Right lung (tissue), 5 donors: ENCODE measurements around the gene RRAD. TPM values are rescaled to one million over a fixed set of nuclear protein-coding genes. Genes with fewer than 3 reads are reported as not detected.
"Not testable (repeated sequence)": the region's sequence is repeated elsewhere in the genome, so short reads cannot be mapped to it uniquely, and the experiment has no call there.

ENCODE experiments used
- DNase-seq, 2 donors: peaks; one replicate each; pipeline ENCODE4 v3.0.0-alpha.2; 2013
- polyA plus RNA-seq, 5 donors: library from polyadenylated mRNA; unstranded; fragments of 120-200 nt; gene quantifications; one replicate each; pipeline versions ENCODE4 v1.2.1 to v1.2.3, GENCODE V29; 2013; ENCODE audit warnings: inconsistent platforms in 1 of 5, low replicate concordance in 1 of 5; ENCODE audit not compliant: insufficient read length in 5 of 5, insufficient read depth in 1 of 5

The RRAD gene
- polyA plus RNA-seq, 5 donors = 6.7 to 10.7 (median 9.6) TPM

DNA sequence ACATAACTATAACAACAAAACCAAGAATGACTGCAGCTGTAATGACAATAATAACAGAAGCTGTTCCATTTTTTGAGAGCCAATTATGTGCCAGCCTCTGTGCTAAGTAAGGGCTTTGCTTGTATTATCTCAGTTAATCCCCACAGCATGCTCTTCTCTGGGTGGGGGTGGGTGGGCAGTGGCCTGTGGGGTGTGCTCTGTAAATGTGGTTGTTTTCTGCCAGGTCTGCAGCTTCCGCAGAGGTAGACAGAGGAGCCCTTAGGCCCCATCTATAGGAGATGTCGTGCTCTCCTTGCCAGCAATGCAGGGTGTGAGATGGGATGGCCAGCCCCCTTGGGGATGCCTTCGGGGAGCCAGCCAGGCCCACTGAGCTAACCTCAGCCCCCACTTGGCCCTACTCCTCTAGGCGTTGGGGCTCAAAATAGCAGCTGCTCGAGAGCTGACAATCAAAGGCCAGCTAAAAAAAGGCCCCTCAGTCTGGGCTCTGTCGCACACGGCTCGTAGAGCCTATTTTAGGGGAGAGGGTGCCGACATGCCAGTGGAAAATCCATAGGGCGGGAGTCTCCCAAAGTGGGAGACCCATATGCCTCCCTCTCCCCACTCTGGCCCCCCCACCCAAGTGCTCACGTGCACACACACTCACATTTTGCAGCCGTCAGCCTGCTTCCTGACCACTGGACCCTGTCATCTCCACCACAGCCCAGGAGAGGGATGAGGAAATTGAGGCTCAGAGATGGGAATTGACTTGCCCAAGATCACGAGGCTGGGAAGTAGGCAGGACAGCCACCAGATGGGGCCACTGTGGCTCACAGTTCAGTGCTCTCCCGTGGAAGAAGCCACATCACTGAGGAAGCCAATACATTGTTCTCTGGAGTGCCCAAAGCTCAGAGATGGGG is 22.4 kb downstream of the RRAD start:
- DNase-seq = no peak

DNA sequence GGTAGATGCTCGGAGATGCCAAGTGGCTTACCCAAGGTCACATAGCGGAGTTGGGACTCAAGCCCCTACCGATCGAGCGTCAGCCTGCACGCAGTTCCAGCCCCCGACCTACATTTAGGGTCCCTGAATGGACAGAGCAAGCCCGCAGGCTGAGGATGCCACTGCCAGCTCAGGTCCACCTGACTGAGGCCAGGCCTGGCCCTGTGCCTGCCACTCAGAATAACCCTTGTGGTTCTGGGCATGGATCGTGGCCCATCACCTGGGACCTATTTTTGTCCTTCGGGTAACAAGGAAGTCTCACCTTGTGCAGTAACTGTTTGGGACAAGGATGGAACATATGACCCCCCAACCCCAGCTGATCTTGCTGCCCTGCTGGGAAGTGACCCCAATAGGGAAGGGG is 23.7 kb downstream of the RRAD start:
- DNase-seq = no peak

DNA sequence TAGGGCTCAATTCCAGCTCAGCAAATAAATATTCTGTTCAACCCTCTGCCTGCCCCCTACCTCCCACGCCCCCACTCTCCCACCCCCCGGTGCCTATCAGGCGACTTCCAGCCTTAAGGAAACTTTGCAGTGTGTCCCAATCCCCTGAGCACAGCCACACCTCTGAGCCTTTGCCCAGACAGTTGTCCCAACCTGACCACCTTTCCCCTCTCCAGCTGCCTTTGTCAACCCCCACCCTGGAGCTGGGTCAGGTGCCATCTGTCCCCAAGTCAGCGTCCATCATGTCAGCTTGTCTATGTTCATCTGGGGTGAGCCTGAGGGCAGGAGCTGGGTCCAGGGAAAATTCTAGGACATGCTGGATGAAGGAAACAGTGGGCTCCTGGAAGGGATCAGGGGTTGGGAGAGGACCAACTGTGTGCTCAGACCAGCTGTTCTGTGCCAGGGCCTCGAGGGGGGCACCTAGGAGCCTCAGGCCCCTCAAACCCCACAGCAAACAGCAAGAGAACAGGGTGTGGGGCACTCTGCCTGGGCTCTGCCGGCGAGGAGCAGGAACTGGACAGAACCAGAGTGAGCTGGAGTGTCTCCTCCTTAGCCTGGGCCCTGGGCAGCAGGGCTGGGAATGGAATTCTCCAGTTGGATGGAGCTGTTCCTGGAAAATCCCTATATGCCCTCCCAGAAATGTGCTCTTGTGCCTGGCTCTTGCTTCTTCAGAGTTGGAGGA is 24.5 kb downstream of the RRAD start:
- no peak for DNase-seq

DNA sequence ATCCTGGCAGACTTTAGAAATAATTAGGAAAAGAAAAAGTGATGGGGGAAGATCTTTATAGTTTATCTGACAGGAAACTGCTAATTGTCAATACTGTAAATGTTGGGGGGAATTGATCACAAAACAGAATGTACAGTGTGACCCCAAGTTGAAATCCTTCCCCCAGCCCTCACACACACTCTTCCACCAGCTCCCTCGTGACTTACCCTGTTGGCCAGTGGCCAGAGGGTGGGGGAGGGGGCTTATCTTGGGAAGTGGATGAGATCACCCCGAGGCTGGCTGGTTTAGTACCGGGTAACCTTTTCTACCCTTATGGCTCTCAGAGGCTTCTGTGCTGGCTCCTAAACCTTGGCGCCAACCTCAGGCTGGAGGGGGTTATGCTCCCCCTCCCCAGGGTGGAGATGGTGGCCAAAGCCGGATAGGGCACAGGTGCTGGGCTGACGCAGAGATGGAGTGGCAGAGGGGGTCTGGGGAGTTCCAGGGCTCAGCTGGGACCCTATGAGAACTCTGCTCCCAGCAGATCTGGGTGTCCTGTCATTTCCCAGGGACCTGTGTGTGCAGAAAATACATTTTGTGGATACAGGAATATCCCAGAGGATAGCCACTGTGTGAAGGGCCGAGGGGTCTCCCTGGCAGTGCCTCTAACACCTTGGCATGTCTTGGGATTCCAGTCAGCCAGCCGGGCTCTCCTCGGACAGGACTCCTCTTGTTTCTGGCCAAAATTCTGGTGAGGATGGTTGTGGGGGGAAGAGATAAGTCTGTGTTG is 25.2 kb downstream of the RRAD start:
- peak; percentile 84 to 86 for DNase-seq

DNA sequence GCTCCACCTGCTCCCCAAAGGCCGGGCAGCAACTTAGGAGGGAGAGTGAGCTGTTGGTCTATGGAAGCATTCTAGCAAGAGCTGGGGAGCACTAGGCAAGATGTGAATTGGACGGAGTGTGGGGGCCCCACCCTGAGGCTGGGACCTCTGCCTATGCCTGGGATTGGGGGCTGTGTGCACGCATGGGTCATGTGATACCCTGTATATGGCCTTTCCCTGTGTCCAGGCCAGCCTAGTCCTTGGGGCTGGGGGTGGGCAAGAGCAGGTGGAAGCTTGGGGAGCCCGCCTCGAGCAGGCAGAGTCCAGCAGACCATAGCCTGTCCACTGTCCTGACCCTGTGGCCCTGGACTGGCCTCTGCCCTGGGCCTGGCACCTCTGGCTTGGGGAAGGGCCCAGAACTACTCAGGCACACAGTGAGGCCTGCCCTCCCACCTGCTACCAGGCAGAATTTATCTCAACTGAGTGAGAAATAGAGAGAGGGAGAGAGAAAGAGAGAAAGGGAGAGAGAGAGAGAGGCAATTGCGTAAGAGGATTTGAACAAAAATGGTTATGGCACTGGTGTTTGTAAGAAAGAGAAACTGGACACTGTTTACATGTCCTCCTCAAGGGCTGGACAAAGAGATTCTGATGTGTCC is 25.9 kb downstream of the RRAD start:
- no peak for DNase-seq

DNA sequence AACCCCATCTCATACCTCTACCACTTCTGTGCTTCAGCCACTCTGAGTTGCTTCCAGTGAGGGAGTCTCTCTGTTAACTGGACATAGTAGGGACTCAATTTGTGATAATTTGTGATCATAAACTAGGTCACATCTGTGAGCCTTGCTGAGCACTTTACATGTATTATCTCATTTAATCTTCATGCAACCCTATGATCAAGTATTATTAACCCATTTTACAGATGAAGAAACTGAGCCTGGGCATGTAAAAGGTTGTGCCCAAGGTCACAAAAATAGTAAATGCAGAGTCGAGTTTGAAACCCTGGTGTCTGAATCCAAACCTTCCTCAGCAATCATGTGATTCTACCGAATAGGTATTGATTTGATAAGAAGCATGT is 26.4 kb downstream of the RRAD start:
- no peak for DNase-seq

DNA sequence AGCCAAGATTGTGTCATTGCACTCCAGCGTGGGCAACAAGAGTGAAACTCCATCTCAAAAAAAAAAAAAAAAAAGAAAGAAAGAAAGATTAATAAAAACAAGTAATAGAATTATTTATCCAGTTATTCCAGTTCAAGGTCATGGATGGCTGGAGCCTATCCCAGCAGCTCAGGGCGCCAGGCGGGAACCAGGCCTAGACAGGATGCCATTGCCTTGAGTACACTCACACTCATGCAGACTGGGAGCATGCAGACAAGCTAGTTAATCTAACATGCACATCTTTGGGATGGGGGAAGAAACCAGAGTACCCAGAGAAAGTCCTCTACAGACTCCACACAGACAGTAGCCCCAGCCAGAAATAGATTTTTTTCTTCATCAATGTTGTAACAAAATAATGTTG is 27.1 kb downstream of the RRAD start:
- no peak for DNase-seq

DNA sequence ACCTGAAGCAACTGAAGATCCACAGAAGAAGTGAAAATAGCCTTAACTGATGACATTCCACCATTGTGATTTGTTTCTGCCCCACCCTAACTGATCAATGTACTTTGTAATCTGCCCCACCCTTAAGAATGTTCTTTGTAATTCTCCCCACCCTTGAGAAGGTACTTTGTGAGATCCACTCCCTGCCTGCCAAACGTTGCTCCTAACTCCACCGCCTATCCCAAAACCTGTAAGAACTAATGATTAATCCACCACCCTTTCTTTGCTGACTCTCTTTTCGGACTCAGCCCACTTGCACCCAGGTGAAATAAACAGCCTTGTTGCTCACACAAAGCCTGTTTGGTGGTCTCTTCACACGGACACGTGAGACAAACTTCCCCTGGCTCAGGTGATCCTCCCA is 28.7 kb downstream of the RRAD start:
- DNase-seq = not testable (repeated sequence)

DNA sequence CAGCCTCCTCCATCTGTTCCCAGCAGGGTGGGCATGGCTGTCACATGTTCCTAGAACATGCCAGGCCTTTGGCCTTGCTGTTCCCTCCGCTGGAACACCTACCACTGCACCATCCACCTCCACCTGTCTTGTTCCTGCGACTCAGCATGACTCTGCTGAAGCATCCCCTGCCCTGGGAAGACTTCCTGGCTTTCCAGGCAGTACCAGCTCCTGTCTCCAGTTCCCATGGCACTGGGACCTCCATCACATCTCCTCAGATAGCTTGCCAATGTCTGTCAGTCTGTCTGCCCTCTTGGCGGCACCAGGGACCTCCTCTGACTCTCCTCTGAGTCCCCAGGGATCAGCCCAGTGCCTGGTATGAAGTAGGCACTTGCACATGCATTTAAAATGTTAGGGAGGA is 29.3 kb downstream of the RRAD start:
- DNase-seq = no peak

DNA sequence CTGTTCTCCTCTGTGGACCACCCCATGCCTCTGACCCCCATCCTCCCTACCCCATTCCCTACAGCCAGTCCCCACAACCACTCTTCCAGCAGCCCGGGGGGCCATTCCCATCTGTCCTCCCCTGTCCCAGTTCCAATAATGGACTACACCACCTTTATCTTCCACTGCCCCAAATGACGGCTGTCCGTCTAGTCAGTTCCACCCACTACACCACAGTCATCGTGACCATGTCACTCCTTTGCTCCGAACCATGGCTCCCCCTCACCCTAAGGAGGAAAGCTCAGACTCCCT is 29.7 kb downstream of the RRAD start:
- DNase-seq = no peak

DNA sequence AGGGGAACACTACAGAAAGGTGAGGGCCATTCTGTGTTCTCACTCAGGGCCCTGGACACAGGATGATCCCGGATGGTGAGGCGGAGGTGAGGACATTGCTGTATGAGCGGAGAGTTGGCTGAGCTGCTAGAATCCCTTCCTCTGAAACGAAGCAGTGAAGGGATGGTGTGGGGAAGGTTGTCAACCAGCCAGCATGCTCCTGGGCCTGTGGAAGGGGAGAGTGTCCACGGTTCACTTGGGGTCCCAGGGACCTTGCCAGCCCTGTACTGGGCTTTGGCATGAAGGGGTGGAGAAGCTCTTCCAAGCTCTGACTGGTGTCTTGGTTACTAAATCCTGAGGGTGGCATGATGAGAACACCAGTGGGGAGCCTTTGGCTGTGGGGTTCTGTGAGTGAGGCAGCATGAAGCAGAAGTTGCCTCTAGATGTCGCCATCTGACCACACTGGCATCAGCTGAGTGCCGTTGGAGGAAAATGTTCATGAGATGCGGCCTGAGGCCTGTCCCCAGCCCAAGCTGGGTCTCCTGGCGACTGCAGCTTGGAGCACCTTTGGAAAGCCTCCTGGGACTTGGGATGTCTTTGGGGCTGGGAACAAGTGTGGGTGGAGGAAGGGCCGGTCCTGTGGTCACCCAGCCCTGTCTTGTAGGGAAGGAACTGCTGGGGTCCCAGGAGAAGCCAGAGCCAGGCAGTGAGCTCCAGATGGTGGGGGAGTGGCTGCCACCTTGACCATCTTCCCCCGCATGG is 30.2 kb downstream of the RRAD start:
- peak; percentile 61 to 78 for DNase-seq

DNA sequence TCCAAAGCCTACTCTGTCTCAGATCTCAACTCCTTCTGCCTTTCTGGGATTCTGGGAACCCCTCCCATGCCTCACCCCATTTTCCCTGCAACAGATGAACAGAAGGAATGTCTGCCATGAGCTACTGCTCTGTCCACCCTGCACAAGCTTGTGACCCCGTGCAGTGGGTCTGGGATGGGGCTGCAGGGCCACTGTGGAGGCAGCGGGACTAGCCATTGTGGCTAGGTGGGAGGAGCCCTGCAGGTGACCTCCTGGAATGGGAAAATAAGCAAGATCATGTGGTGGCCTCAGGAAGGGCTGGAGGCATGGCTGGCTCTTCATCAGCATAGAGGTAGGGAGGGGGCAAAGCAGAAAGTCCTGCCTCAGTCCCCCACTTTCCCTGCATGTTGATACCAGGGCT is 31.3 kb downstream of the RRAD start:
- DNase-seq = no peak

DNA sequence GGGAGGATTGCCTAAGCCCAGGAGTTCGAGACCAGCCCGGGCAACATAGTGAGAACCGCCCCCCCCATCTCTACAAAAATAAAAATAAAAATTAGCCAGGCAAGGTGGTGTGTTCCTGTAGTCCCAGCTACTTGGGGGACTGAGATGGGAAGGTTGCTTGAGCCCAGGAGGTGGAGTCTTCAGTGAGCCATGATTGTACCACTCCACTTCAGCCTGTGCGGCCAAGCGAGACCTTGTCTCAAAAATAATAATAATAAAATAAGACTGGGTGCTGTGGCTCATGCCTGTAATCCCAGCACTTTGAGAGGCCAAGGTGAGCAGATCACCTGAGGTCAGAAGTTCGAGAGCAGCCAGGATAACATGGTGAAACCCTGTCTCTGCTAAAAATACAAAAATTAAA is 33.5 kb downstream of the RRAD start:
- no peak for DNase-seq

DNA sequence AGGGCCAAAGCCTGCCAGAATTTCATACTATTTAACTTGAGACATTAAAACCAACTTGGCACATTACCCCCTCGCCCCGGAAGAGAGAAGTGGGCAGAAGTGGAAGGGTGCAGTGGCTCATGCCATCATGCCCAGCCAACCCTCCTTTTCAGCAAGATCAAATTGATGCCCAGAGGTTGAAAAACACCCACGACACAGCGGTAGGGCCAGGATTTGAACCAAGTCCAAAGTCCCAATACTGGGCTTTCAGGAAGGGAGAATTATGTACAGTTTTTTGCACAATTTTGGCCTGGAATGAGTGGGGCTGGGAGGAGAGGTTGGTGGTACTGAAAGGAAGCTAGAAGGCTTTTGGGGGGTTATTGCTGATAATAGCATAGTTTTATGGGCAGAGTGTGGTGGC is 34.0 kb downstream of the RRAD start:
- no peak for DNase-seq

DNA sequence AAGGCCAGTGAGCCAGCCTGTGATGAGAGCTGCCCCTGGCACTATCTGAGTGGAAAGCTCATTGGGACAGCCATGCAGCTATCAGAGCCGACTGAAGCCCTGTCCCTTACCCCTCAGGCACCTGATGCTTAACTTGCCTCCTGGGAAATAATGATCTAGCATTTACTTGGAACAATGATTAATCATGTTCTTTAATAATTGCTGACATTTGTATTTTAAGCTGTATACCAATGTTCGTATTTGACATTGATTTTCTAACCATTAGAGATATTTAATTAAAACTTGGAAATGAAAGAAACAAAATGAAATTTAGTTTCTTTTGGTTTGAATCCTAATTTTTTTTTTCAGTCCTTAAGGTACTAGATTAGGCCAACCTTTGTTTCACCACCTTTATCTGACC is 34.5 kb downstream of the RRAD start:
- DNase-seq = no peak

DNA sequence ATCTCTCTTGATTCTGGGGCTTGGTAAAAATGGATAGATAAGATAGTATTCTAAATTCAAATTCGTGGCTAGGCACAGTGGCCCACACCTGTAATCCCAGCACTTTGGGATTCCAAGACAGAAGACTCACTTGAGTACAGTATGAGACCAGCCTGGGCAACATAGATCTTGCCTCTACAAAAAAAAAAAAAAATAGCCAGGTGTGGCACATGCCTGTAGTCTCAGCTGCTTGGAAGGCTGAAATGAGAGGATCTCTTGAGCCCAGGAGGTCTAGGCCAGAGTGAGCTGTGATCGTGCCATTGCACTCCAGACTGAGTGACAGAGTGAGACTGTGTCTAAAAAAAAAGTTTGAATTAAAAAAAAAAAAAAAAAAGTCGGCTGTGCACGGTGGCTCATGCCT is 35.7 kb downstream of the RRAD start:
- no peak for DNase-seq

DNA sequence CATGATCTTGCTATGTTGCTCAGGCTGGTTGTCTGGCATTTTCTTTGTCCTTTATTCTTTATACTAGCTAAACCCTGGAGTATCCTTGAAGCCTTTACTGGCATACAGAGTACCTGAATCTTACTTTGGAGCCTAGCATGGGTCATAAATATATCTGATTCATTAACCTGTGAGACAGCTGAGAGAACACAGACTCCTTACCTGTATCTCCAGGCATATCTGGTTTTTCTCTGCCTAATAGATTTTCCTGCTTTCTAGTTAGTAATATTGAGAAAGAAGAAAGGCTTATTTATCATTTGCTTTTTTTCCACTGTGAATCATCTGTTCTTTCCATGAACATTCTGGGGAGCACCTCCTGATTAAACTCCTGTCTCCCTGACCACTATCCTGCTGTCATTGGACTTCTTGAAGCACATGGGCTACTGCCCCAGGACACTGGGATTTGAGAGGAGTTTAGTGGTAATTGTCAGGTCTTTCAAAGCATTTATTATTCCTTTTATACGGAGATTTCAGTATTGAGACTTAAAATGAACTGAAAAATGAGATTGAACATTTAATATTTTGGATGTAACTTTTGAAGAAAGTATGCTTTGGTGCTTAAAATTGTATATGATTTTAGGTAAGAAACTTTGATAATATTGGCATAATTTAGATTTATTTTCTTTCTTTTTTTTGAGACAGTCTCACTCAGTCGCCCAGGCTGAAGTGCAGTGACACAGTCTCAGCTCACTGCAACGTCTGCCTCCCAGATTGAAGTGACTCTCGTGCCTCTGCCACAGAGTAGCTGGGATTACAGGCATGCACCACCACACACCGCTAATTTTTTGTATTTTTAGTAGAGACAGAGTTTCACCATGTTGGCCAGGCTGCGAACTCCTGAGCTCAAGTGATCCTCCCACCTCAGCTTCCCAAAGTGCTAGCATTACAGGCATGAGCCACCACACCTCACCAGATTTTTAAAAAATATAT is 36.4 kb downstream of the RRAD start:
- DNase-seq = no peak

DNA sequence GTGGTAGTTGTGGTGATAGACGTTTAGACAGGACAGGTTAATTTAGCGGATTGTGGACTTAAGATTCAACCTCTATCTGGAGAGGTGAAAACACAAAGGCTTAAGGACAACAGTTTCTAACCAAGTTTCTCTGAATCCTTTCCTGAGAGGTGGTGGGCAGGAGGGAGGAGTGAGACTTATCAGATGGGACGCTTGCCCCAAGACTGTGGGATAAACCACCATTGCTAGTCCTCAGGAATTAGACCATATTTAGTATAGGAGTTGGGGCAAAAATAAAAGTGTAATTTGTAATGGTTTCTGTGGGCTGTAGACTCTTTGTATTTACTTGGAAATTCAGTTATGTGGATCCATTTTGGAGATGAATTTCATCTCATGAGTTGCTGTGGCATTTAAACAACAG is 38.4 kb downstream of the RRAD start:
- no peak for DNase-seq

DNA sequence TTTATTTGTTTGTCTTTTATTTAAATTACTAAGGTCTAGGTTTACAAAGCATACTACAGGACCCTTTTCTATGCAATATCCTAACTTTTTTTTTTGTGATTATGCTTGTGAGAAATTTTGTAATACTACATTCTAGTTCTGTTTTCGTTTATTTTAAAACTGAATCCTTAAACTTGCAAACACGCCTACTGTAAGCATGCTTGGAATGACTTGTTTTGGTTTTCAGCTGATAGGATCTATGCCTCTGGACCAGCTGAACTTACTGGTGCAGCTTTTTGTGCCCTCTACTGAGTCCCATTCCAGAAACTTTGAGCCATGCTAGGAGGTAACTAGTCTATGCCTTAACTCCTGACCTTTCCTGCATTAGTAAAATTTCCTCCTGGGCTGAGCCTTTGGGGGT is 39.0 kb downstream of the RRAD start:
- DNase-seq = no peak

DNA sequence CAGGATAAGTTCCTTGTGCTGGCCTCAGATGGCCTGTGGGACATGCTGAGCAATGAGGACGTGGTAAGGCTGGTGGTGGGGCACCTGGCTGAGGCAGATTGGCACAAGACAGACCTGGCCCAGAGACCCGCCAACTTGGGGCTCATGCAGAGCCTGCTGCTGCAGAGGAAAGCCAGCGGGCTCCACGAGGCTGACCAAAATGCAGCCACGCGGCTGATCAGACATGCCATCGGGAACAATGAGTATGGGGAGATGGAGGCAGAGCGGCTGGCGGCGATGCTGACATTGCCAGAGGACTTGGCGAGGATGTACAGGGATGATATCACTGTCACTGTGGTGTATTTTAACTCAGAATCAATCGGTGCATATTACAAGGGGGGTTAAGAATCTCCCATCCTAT is 39.8 kb downstream of the RRAD start:
- no peak for DNase-seq
